ENCODE data around the gene PRSS12.

DNA sequence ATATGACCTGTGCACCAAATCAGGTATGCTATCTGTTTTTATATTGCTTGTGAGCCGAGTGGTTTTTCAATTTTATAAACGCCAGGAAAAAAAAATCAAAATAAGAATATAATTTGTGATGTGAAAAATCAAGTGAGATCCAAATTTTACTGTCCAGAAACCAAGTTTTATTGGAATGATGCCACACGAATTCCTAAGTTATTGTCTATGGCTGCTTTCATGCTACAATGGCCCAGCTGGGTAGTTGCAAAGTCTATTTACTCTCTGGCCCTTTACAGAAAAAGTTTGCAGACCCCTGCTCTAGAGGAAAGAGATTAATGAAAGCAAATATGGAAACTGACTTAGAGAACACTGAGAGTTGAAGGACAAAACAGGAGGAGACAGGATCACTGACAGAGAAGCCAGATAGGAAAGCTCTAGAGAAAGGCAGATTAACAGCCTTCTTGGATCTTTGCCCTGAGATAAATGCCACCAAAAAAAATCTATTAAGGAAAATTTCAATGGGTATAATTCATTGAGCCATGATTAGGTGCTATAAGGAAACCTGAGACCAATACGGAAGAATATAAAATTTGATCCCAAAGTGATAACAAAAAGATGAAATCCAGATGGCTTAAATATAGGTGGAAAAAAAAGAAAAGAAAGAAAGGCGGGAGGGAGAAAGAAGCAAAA lies 29.8 kb downstream of the PRSS12 start:
- no peak for TF ChIP-seq EZH2 (IDR thresholded peaks at IDR 0.05; ENCODE audit: borderline replicate concordance, insufficient read depth, low read depth, low read length, poor library complexity, severe bottlenecking)
- TF ChIP-seq, protein P1, sequence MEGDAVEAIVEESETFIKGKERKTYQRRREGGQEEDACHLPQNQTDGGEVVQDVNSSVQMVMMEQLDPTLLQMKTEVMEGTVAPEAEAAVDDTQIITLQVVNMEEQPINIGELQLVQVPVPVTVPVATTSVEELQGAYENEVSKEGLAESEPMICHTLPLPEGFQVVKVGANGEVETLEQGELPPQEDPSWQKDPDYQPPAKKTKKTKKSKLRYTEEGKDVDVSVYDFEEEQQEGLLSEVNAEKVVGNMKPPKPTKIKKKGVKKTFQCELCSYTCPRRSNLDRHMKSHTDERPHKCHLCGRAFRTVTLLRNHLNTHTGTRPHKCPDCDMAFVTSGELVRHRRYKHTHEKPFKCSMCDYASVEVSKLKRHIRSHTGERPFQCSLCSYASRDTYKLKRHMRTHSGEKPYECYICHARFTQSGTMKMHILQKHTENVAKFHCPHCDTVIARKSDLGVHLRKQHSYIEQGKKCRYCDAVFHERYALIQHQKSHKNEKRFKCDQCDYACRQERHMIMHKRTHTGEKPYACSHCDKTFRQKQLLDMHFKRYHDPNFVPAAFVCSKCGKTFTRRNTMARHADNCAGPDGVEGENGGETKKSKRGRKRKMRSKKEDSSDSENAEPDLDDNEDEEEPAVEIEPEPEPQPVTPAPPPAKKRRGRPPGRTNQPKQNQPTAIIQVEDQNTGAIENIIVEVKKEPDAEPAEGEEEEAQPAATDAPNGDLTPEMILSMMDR (IDR thresholded peaks at IDR 0.05), result no peak
